Measurements from ENCODE around the gene TSPAN17.

The TSPAN17 gene

GRCh38 chr5:176664479-176664878 is 17.2 kb downstream of the TSPAN17 start:
- TF ChIP-seq GATA1 (IDR thresholded peaks at IDR 0.05; ENCODE audit: low read depth, low read length): no peak
- no peak for TF ChIP-seq POLR2A (IDR thresholded peaks at IDR 0.05; ENCODE audit: low read length)
- no peak for DNase-seq

DNA sequence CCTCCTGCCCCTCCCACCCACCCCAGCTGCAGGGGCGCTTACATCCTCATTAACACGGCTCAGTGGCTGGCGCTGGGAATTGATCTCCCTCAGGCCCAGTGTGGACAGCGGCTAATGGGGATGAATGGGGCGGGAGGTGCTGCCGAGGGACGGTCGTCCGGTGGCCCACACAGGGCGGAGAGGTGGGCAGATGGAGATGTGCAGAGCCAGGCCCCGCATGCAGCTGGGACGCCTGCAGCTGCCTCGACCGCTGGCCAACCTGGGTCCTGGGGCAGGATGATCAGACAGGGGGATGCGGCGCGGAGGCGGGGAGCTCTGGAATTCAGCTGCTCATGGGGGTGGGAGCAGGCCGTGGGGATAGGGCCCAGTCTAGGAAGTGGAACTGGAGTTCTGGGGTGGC is 17.6 kb downstream of the TSPAN17 start:
- no peak for TF ChIP-seq POLR2A (IDR thresholded peaks at IDR 0.05; ENCODE audit: low read length)
- TF ChIP-seq GATA1 (IDR thresholded peaks at IDR 0.05; ENCODE audit: low read depth, low read length): no peak
- no peak for DNase-seq

GRCh38 chr5:176665517-176665916 is 18.2 kb downstream of the TSPAN17 start:
- DNase-seq: no peak
- TF ChIP-seq GATA1 (IDR thresholded peaks at IDR 0.05; ENCODE audit: low read depth, low read length) (no peak), POLR2A (IDR thresholded peaks at IDR 0.05; ENCODE audit: low read length) (no peak)

DNA sequence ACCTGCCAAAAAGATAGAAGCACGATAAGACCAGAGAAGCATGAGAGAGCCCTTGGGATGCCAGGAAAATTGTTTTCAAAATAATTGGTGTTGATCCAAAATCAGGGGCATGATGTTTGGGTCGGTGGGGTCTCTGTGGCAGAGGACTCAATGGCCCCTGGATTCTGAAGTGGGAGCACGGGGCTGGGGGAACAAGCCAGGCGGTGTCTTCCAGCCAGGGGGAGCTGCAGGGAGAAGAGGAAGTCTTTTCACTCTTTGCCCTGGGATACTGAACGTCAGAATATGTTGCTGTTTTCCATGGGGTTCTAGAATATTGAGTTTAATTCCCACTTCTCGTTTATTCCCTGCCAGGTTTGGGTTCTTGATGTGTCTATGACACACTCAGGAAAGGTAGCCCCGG is 20.4 kb downstream of the TSPAN17 start:
- no peak for DNase-seq
- TF ChIP-seq GATA1 (IDR thresholded peaks at IDR 0.05; ENCODE audit: low read depth, low read length): no peak
- no peak for TF ChIP-seq POLR2A (IDR thresholded peaks at IDR 0.05; ENCODE audit: low read length)

DNA sequence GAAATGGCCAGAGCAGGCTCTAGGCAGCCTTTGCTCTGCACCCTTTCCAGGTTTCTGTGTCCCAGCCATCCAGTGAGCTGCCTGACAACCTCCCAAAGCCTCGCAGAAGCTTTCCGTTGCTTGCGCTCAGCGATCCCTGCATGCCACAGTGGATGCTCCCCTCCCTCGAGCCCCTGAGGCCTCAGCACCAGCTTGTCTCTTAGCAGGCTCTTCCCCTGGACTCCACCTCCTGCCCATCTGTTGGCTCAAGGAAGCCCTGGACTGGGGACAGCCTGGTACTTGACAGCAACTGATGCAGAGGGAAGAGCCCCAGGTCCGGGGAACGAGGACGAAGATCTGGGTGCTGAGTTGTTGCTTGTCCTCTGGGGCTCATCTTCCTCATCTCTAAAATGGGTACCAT is 23.2 kb downstream of the TSPAN17 start:
- no peak for TF ChIP-seq POLR2A (IDR thresholded peaks at IDR 0.05; ENCODE audit: low read length)
- TF ChIP-seq GATA1 (IDR thresholded peaks at IDR 0.05; ENCODE audit: low read depth, low read length): no peak
- DNase-seq: no peak

- DNase-seq: no peak
- TF ChIP-seq GATA1 (IDR thresholded peaks at IDR 0.05; ENCODE audit: low read depth, low read length) (no peak), POLR2A (IDR thresholded peaks at IDR 0.05; ENCODE audit: low read length) (no peak)
These were observed 24.1 kb downstream of the TSPAN17 start for GRCh38 chr5:176671399-176671798.

DNA sequence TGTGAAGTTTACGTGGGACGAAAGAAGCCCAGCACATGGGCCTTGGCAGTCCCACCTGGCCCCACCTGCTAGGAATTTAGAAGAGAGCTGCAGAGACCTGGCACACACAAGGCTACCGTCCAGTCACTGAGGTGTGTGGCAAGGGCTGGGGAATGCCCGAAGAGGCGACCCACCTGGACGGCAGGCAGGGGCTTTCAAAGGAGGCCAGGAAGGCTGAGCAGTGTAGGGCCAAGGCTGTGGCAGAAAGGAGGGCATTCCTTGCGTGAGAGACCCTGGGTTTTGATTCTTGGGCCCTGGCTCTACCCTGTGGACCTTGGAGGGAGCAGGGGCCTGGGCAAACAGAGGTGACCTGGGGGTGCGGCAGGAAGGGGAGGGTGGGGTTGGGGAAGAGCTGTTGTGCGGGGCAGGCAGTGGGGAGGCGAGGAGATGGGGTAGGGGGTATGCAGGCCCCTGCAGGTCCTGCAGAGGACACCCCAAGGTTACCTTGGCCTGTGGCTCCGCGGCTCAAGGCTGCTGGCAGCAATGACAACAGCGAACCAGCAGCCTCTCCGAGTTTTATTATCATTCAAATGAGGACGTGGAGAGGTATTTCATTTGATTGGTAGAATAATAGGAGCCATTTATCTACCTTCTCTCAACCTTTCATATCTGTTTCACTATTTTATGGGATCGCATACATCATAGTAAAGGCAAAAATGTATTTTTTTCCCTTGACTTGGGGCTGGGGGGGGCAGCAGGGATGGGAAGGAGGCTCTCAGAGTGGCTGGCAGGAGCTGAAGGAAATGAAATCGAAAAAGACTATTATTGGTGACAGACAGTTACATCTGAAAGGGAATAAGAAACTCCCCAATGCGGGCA is 24.8 kb downstream of the TSPAN17 start:
- TF ChIP-seq POLR2A (IDR thresholded peaks at IDR 0.05; ENCODE audit: low read length) (no peak), GATA1 (IDR thresholded peaks at IDR 0.05; ENCODE audit: low read depth, low read length) (no peak)
- DNase-seq: no peak

- TF ChIP-seq GATA1 (IDR thresholded peaks at IDR 0.05; ENCODE audit: low read depth, low read length) (no peak), POLR2A (IDR thresholded peaks at IDR 0.05; ENCODE audit: low read length) (no peak)
- no peak for DNase-seq
These were observed 26.6 kb downstream of the TSPAN17 start for GRCh38 chr5:176673651-176674583.

DNA sequence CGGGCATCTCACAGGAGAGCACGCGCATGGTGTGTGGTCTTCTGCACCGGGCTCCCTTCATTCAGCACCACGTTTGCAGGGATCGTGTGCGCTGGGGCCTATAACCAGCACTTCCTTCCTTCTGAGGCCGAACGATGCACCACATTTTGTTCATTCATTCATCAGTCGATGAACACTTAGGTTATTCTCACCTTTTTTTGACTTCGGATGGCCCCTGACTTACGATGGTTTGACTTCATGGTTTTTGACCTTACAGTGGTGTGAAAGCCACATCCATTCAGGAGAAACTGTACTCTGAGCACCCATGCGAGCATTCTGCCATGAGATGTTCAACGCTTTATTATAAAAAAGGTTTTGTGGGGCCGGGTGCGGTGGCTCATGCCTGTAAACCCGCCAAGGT is 27.5 kb downstream of the TSPAN17 start:
- TF ChIP-seq GATA1 (IDR thresholded peaks at IDR 0.05; ENCODE audit: low read depth, low read length) (no peak), POLR2A (IDR thresholded peaks at IDR 0.05; ENCODE audit: low read length) (no peak)
- no peak for DNase-seq

- TF ChIP-seq GATA1 (IDR thresholded peaks at IDR 0.05; ENCODE audit: low read depth, low read length) (no peak), POLR2A (IDR thresholded peaks at IDR 0.05; ENCODE audit: low read length) (no peak)
- DNase-seq: peak in 1 of 2 experiments; percentile 15
These were observed 28.5 kb downstream of the TSPAN17 start for GRCh38 chr5:176675676-176676360.

GRCh38 chr5:176676361-176676824 is 29.1 kb downstream of the TSPAN17 start:
- TF ChIP-seq GATA1 (IDR thresholded peaks at IDR 0.05; ENCODE audit: low read depth, low read length) (no peak), POLR2A (IDR thresholded peaks at IDR 0.05; ENCODE audit: low read length) (no peak)
- DNase-seq: peak in 1 of 2 experiments; percentile 12

DNA sequence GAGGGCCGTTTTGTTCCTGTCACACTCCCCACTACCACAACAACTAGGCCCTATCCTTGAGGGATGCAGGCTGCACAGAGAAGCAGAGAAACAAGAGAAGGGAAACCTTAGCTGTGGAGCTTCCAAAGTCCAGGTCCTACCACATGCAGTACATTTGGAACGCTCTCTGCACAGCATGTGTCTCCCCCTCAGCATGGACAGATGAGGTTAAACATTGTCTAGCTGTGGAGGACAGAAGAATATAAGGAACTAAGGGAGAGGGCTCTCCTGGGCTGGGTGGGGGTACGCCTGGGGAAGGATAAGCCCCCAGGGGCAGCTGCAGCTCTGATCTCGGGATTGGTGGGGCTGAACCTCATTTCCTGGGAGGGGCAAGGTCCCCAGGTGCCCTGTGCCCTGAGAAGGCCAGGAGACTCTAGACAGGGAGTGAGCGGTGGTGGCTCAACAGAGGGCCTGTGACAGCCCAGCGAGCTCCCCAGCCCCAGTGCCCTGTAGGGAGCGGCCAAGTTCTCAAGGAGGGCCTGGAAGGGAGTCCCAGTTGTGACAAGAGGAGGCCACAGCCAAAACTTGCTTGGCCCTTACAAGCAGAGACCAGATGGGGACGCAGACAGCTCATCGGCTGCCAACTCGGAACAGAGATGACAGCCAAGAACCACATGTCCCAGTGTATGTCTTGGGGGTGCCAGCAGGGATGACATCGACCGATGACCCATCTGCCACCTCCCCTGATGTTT is 30.1 kb downstream of the TSPAN17 start:
- no peak for TF ChIP-seq POLR2A (IDR thresholded peaks at IDR 0.05; ENCODE audit: low read length)
- no peak for DNase-seq

- no peak for TF ChIP-seq POLR2A (IDR thresholded peaks at IDR 0.05; ENCODE audit: low read length)
- no peak for TF ChIP-seq GATA1 (IDR thresholded peaks at IDR 0.05; ENCODE audit: low read depth, low read length)
- no peak for DNase-seq
These were observed 31.3 kb downstream of the TSPAN17 start for GRCh38 chr5:176678584-176678983.
